Psoas muscle (tissue), 8 donors: ENCODE measurements around the gene VSX1. TPM values are rescaled to one million over a fixed set of nuclear protein-coding genes. Genes with fewer than 3 reads are reported as not detected.

ENCODE experiments used
- ATAC-seq, 4 donors: fragments of 200-7000 bp; cut with Tn5 transposase; one replicate each; pipeline ENCODE4 v1.9.1; 2020; ENCODE audit warnings: moderate library complexity in 3 of 4, mild to moderate bottlenecking in 2 of 4
- DNase-seq, 2 donors: peaks; one replicate each; pipeline ENCODE4 v3.0.0-alpha.2; 2020
- H3K27ac ChIP-seq: fragments of 200-600 bp; one replicate; pipeline ENCODE4 v1.8.0; 2022
- H3K27me3 ChIP-seq, 3 donors: fragments of 200-600 bp in 1 of 3; one replicate each; pipeline versions ENCODE4 v1.6.1 to v1.8.0; 2013 to 2022; ENCODE audit warnings: low read length in 2 of 3, mild to moderate bottlenecking in 2 of 3, moderate library complexity in 1 of 3; ENCODE audit not compliant: insufficient read depth in 3 of 3
- H3K36me3 ChIP-seq, 2 donors: fragments of 200-600 bp in 1 of 2; one replicate each; pipeline versions ENCODE4 v1.6.1 to v1.8.0; 2013 to 2022; ENCODE audit warnings: low read depth in 1 of 2, mild to moderate bottlenecking in 1 of 2, moderate library complexity in 1 of 2; ENCODE audit not compliant: insufficient read depth in 1 of 2
- H3K4me1 ChIP-seq: fragments of 200-600 bp; one replicate; pipeline ENCODE4 v1.8.0; 2022
- H3K4me3 ChIP-seq: fragments of 200-600 bp; one replicate; pipeline ENCODE4 v1.8.0; 2022; ENCODE audit warnings: mild to moderate bottlenecking
- H3K9me3 ChIP-seq: fragments of 200-600 bp; one replicate; pipeline ENCODE4 v1.8.0; 2022
- CTCF ChIP-seq: fragments of 200-600 bp; IDR thresholded peaks from one replicate; pipeline ENCODE4 v1.8.0; 2022; ENCODE audit warnings: antibody characterized with exemption
- whole genome bisulfite sequencing, 3 donors: extraction: QIAGEN DNeasy Blood & Tissue Kit; methylation state at CpG; one replicate each; pipeline versions ENCODE4 v1.1.6 to v1.1.7; 2013; 5-methylcytosine and 5-hydroxymethylcytosine counted together
- intact Hi-C, 2 donors: fragments of 100-400 bp; cut with DNase I; formaldehyde crosslinking; loops; one replicate each; pipeline versions ENCODE4 v1.11.0 to v1.14.2; 2022
- polyA plus RNA-seq, 3 donors: library from polyadenylated mRNA; stranded (reverse); fragments of 200-250 nt; gene quantifications; one replicate each; pipeline ENCODE4 v1.2.3, GENCODE V29; 2013
- total RNA-seq, 4 donors: library from RNA; stranded (reverse); fragmentation: NEBNext Ultra II Directional in 2 of 4; extraction: Animal tissue kit (Norgen Biotek cat#: 25700) in 2 of 4; gene quantifications; one replicate each; pipeline versions ENCODE4 v1.2.1 to v1.2.4, GENCODE V29; 2021 to 2023
- donor health status: healthy with polysubstance abuse.
- donor health status: DM: no; HTN: no; CAD: no; lungs with moderate emphysema.
- donor health status: Bipolar disorder and iron deficiency.
- donor health status: healthy.
- donor health status: DM: yes; HTN: yes; CAD: no.
- donor health status: DM: no; HTN: no; CAD: no.
- donor health status: DM: no; HTN: no; CAD: no.
- donor health status: DM: yes; HTN: yes; CAD: no.

VSX1 gene
- total and polyA plus RNA-seq, 7 donors: 0.04 to 0.52 (median 0.24) TPM; not detected in 1

GRCh38 chr20:25082498-25082873 is 545 bp upstream of the VSX1 start:
- Histone ChIP-seq H3K36me3 (no peaks in the 10 kb centered on the region), H3K27me3 (peaks cover 0 to 82% (median 34%) of the 10 kb centered on the region in 3 donors), H3K4me3 (no peak overlapping the region), H3K9me3 (no peaks in the 10 kb centered on the region), H3K4me1 (peaks cover 13% of the 10 kb centered on the region), H3K27ac (no peak overlapping the region)
- ATAC-seq: no peak
- no peak for TF ChIP-seq CTCF
- intact Hi-C loops: loop anchor here in 1 of 2 donors (5.0 to 10.0 kb wide), 2 partner anchors 95 to 322 kb away; partner anchors contain the start of gene GINS1
- DNase-seq: peak in 1 of 2 donors; percentile 52
- WGBS, 3 donors: 16 to 22% (median 17%) methylated on average over 9 of the region's 9 CpGs

- 2 to 3% (median 3%) methylated on average over 49 to 54 of the region's 54 CpGs for WGBS, 3 donors
- H3K27me3 ChIP-seq: peaks cover 0 to 71% (median 34%) of the 10 kb centered on the region in 3 donors
- intact Hi-C loops: loop anchor here in 1 of 2 donors (5.0 to 10.0 kb wide), 2 partner anchors 96 to 324 kb away; partner anchors contain the start of gene GINS1
These were observed 744 bp downstream of the VSX1 start for GRCh38 chr20:25081065-25081729.

GRCh38 chr20:25079171-25079570 is 2.8 kb downstream of the VSX1 start:
- no peak for ATAC-seq
- H3K4me3 ChIP-seq: no peak overlapping the region
- intact Hi-C loops: loop anchor here in 1 of 2 donors (5.0 kb wide), 2 partner anchors 98 to 318 kb away; no protein-coding TSS in a partner anchor
- peak in 1 of 2 donors; percentile 14 for DNase-seq
- no peak overlapping the region for H3K27ac ChIP-seq
- TF ChIP-seq CTCF: no peak
- H3K27me3 ChIP-seq: peaks cover 0 to 52% (median 22%) of the 10 kb centered on the region in 3 donors
- no peaks in the 10 kb centered on the region for H3K9me3 ChIP-seq
- peaks cover 25% of the 10 kb centered on the region for H3K4me1 ChIP-seq
- 67 to 71% (median 70%) methylated on average over 4 of the region's 4 CpGs for WGBS, 3 donors
- no peaks in the 10 kb centered on the region for H3K36me3 ChIP-seq

More at GRCh38 chr20:25081065-25081729, 744 bp downstream of the VSX1 start:
- H3K4me1 ChIP-seq: peaks cover 26% of the 10 kb centered on the region
- ATAC-seq (no peak), DNase-seq (peak in 1 of 2 donors; percentile 29)
- no peak for TF ChIP-seq CTCF
- H3K27ac ChIP-seq: no peak overlapping the region
- H3K9me3 ChIP-seq: no peaks in the 10 kb centered on the region
- H3K4me3 ChIP-seq: peak overlapping the region; percentile 1
- no peaks in the 10 kb centered on the region for H3K36me3 ChIP-seq

GRCh38 chr20:25078662-25079061 is 3.3 kb downstream of the VSX1 start:
- ATAC-seq: no peak
- H3K27ac ChIP-seq: no peak overlapping the region
- intact Hi-C loops: loop anchor here in 1 of 2 donors (5.0 kb wide), 2 partner anchors 99 to 319 kb away; no protein-coding TSS in a partner anchor
- no peaks in the 10 kb centered on the region for H3K36me3 ChIP-seq
- WGBS, 3 donors: 78 to 84% (median 84%) methylated on average over 8 of the region's 8 CpGs
- DNase-seq: no peak
- no peak overlapping the region for H3K4me3 ChIP-seq
- H3K9me3 ChIP-seq: no peaks in the 10 kb centered on the region
- no peak for TF ChIP-seq CTCF
- peaks cover 0 to 47% (median 20%) of the 10 kb centered on the region in 3 donors for H3K27me3 ChIP-seq
- H3K4me1 ChIP-seq: peaks cover 20% of the 10 kb centered on the region
